ENCODE measurements around the gene PRTFDC1.

DNA sequence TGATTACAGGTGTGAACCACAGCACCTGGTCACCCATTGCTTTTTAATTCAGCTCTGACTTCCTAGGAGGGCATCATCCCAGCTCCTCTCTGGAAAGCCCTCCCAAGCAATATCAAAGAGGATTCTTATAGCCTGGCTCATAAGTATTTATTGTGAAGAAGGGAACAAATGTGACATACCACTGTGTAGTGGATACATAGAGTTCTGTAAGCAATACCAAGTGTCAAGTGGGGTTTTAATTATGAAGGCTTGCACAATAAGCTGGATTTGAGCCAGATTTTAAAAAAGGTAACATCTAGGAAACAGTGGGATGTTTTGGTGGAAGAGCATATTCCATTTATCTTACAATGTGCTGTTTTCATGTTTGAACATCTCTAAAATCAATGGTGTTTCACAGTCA, 19.0 kb upstream of the PRTFDC1 start:
- TF ChIP-seq CBX5 (IDR thresholded peaks at IDR 0.05; ENCODE audit: low read depth, low read length) (no peak), TCF12 (IDR thresholded peaks at IDR 0.05; ENCODE audit: low read depth, low read length) (no peak), EZH2 (IDR thresholded peaks at IDR 0.05; ENCODE audit: low read depth, low read length, severe bottlenecking) (no peak)
- TF ChIP-seq, protein P1, sequence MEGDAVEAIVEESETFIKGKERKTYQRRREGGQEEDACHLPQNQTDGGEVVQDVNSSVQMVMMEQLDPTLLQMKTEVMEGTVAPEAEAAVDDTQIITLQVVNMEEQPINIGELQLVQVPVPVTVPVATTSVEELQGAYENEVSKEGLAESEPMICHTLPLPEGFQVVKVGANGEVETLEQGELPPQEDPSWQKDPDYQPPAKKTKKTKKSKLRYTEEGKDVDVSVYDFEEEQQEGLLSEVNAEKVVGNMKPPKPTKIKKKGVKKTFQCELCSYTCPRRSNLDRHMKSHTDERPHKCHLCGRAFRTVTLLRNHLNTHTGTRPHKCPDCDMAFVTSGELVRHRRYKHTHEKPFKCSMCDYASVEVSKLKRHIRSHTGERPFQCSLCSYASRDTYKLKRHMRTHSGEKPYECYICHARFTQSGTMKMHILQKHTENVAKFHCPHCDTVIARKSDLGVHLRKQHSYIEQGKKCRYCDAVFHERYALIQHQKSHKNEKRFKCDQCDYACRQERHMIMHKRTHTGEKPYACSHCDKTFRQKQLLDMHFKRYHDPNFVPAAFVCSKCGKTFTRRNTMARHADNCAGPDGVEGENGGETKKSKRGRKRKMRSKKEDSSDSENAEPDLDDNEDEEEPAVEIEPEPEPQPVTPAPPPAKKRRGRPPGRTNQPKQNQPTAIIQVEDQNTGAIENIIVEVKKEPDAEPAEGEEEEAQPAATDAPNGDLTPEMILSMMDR (IDR thresholded peaks at IDR 0.05; ENCODE audit: control extremely low read depth in 1 of 3, insufficient read depth in 1 of 3, low read depth in 1 of 3, low read length in 3 of 3) = no peak
- TF ChIP-seq, protein P2, sequence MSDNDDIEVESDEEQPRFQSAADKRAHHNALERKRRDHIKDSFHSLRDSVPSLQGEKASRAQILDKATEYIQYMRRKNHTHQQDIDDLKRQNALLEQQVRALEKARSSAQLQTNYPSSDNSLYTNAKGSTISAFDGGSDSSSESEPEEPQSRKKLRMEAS (IDR thresholded peaks at IDR 0.05) = no peak

Measured in H1 (cell line).